Testis (tissue), 2 donors: ENCODE results near the gene IL20RA.

Experiments used
- CTCF ChIP-seq, 3 experiments: fragments of 450-650 bp in 2 of 3; fragments of 200-600 bp in 1 of 3; sonication (generic) in 1 of 3; IDR thresholded peaks; one replicate each; pipeline ENCODE4 v1.5.1; 2016 to 2019; ENCODE audit warnings: antibody characterized with exemption in 3 of 3, mild to moderate bottlenecking in 2 of 3, moderate library complexity in 1 of 3
- POLR2A ChIP-seq: fragments of 450-650 bp; IDR thresholded peaks from one replicate; pipeline ENCODE4 v1.6.1; 2017; ENCODE audit warnings: antibody characterized with exemption, mild to moderate bottlenecking, moderate library complexity

DNA sequence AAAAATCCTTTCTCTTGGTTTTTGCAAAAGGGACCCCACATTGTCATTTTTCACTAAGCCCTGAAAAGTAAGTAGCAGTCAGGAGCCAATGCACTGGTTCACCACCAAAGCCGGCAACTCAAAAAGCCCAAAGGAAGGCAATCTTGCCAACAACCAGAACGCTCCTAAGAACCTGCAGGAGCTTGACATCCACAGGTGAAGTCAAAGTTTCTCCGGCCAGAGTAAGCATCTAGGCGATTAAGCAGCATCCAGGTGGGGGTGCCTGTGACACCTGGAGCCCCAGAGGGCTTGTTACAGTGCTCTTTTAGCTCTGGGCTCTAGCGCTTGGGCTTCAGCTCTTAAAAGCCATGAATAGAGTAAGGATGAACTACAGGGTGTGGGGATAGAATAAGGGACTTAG is 86.6 kb downstream of the IL20RA start:
- TF ChIP-seq CTCF (IDR thresholded peaks at IDR 0.05) = no peak
- no peak for TF ChIP-seq POLR2A
